Measurements from ENCODE around the gene TRAF2. TPM values are rescaled to one million over a fixed set of nuclear protein-coding genes. Genes with fewer than 3 reads are reported as not detected.

TRAF2 gene
- total RNA-seq, 1 donor from 2014 or later, result 85.0 TPM

- intact Hi-C loops (cut with micrococcal nuclease), result loop anchor here (5.0 to 10.0 kb wide), 4 partner anchors 201 to 481 kb away; partner anchors contain the start of genes NPDC1 and TUBB4B
Measured at GRCh38 chr9:136846376-136847087, 39.8 kb upstream of the TRAF2 start.

- intact Hi-C loops (cut with micrococcal nuclease), result loop anchor here (5.0 to 10.0 kb wide), 4 partner anchors 200 to 480 kb away; partner anchors contain the start of genes NPDC1 and TUBB4B
Measured at GRCh38 chr9:136847088-136847825, 39.1 kb upstream of the TRAF2 start.

GRCh38 chr9:136847826-136848392 lies 38.4 kb upstream of the TRAF2 start:
- intact Hi-C loops (cut with micrococcal nuclease), result loop anchor here (5.0 to 10.0 kb wide), 4 partner anchors 199 to 479 kb away; partner anchors contain the start of genes NPDC1 and TUBB4B

DNA sequence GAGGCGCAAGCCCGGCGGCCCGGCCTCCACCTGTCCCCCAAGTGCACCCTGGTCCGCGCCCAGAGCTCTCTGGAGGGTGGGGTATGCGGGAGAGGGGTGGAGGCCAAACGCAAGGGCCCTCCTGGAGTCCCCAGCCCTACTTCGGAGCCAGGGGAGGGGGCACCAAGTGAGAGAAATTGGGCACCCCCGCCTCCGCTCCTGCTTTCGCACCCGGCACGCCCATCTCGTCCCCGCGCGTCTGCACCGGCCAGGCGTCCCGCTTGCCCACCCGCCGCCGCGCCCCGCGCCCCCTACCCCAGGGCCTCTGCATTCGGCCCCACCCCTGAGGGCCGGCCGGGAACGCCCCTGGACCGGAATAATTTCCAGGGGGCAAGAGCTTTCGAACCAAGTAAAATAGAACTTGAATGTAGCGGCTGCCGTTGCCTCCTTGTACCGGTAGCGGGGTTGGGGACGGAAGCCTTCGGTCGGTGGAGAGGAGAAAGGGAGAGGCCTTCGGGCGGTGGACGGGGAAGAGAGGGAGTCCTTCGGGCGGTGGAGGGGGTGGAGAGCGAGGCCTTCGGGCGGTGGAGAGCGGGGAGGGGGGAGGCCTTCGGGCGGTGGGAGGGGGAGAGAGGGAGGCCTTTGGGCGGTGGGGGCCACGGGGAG lies 37.8 kb upstream of the TRAF2 start:
- intact Hi-C loops (cut with micrococcal nuclease), result loop anchor here (1.0 to 10.0 kb wide), 12 partner anchors 18 to 479 kb away; partner anchors contain the start of genes EDF1, FBXW5, NPDC1 and PAXX

DNA sequence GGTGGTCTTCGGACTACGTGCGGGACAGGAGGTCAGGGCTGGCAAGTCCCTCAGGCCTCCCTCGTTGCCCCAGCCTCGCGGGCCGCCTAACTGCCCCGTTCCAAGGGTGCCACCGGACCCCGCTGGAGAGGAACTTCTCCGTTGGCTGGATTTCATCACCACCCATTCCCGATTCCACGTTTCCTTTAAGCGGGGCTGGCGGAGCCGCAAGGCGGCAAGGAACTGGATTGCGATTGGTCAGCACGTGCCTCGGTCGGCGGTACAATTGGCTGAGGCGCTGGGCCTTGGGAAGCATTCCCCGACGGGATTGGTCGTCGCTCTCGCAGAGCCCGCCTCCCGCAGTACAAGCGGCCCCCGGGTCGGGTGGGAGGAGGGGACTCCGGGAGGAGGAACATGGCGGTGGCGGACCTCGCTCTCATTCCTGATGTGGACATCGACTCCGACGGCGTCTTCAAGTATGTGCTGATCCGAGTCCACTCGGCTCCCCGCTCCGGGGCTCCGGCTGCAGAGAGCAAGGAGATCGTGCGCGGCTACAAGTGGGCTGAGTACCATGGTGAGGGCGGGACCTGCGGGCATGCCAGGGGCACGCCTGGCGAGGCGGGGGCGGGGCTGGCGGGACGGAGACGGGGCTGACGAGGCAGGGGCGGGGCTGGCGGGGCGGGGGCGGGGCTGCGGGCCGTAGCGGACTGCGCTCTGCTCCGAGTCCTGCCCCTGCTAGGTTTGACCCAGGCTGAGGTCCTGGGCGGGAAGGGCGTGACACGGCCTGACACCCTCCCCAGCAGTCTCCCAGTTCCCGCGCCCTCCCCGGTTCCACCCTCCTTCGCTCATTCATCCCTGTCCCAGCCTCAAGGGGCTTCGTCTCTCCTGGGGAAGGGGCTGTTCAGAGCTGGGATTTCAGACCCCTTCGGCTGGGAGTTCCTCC lies 37.0 kb upstream of the TRAF2 start, which contains the start of gene PHPT1:
PHPT1 (plus strand) TSS at position 372 of the 922 bp plus-strand sequence; CDS start at position 394, 22 bp downstream.
- intact Hi-C loops (cut with micrococcal nuclease), result loop anchor here (1.0 to 10.0 kb wide), 12 partner anchors 17 to 478 kb away; partner anchors contain the start of genes EDF1, FBXW5, NPDC1 and PAXX

GRCh38 chr9:136849960-136850865 lies 36.1 kb upstream of the TRAF2 start:
- intact Hi-C loops (cut with micrococcal nuclease), result loop anchor here (1.0 to 10.0 kb wide), 12 partner anchors 16 to 477 kb away; partner anchors contain the start of genes EDF1, FBXW5, NPDC1 and PAXX

- intact Hi-C loops (cut with micrococcal nuclease), result no loop called here
Measured at GRCh38 chr9:136850866-136851775, 35.2 kb upstream of the TRAF2 start.

- intact Hi-C loops (cut with micrococcal nuclease), result no loop called here
Measured at GRCh38 chr9:136851941-136852663, 34.2 kb upstream of the TRAF2 start, which contains the start of gene MAMDC4. MAMDC4 (plus strand) TSS chr9:136852346; CDS start chr9:136852417, 71 bp downstream.

GRCh38 chr9:136852664-136853595 lies 33.4 kb upstream of the TRAF2 start:
- intact Hi-C loops (cut with micrococcal nuclease), result no loop called here

DNA sequence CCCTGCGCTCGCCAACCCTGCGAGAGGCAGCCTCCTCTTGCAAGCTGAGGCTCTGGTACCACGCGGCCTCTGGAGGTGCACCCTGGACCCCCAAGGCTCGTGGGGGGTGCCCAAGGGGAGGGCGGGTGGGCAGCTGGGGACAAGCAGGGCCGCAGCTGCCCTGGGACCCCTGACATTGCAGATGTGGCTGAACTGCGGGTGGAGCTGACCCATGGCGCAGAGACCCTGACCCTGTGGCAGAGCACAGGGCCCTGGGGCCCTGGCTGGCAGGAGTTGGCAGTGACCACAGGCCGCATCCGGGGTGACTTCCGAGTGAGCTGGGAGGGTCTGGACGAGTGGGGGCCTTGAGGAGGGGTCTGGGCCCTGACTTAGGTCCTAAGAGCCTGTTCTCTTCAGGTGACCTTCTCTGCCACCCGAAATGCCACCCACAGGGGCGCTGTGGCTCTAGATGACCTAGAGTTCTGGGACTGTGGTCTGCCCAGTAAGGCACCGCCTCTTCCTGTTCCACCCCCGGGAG lies 32.7 kb upstream of the TRAF2 start:
- intact Hi-C loops (cut with micrococcal nuclease), result no loop called here

GRCh38 chr9:136854113-136854841 lies 32.0 kb upstream of the TRAF2 start:
- intact Hi-C loops (cut with micrococcal nuclease), result no loop called here

GRCh38 chr9:136854842-136855460 lies 31.4 kb upstream of the TRAF2 start:
- intact Hi-C loops (cut with micrococcal nuclease), result no loop called here

DNA sequence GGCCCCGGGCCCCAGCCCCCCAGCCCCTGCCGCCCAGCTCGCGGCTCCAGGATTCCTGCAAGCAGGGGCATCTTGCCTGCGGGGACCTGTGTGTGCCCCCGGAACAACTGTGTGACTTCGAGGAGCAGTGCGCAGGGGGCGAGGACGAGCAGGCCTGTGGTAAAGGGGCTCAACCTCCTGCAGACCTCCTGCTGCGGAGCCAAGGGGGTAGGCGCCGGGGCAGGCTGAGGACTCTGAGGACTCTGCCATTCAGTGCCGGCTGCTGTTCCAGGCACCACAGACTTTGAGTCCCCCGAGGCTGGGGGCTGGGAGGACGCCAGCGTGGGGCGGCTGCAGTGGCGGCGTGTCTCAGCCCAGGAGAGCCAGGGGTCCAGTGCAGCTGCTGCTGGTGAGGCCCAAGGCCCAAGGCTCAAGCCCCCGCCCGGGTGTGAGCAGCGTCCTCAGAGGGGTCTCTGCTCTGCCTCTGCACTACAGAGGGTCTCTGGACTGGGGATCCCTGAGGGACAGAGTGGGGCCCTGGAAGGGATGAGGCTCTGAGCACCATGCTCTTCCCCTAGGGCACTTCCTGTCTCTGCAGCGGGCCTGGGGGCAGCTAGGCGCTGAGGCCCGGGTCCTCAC lies 30.7 kb upstream of the TRAF2 start:
- intact Hi-C loops (cut with micrococcal nuclease), result no loop called here

DNA sequence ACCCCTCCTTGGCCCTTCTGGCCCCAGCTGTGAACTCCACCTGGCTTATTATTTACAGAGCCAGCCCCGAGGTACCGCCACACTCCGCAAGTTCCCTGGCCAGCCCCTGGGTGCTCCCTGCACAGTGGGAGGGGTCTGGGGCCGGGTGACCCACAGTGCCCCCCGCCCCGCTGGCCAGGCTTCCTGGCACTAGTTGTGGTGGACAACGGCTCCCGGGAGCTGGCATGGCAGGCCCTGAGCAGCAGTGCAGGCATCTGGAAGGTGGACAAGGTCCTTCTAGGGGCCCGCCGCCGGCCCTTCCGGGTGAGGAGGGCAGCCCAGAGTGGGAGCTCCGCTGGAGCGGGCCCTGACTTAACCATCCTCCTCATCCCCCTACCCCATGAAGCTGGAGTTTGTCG lies 30.2 kb upstream of the TRAF2 start:
- intact Hi-C loops (cut with micrococcal nuclease), result no loop called here

All from T-helper 1 cell treated with Interleukin-12 subunit alpha and Interleukin-12 subunit beta and Interleukin-4 antibody, amounts not matched to agents 30 ng/mL and 1 ng/mL, for 36 hours (primary cell).